H1 (cell line): ENCODE results near the gene PCDH9. TPM values are rescaled to one million over a fixed set of nuclear protein-coding genes. Genes with fewer than 3 reads are reported as not detected.

Source experiments
- CHD7 ChIP-seq: fragments of 300-600 bp; sonication (generic); IDR thresholded peaks from 2 replicates; pipeline ENCODE4 v1.7.1; 2012; ENCODE audit warnings: low read length, moderate library complexity, mild to moderate bottlenecking, inconsistent platforms; ENCODE audit not compliant: insufficient replicate concordance
- CTCF ChIP-seq, 3 experiments: IDR thresholded peaks; 1 replicate in 2 of 3; 2 replicates in 1 of 3; pipeline versions ENCODE4 v1.5.1 to v1.6.1; 2011; ENCODE audit warnings: low read length in 3 of 3, mild to moderate bottlenecking in 3 of 3, inconsistent platforms in 2 of 3, low read depth in 1 of 3, moderate library complexity in 1 of 3; ENCODE audit not compliant: insufficient read depth in 1 of 3; ENCODE audit errors: control extremely low read depth in 1 of 3
- SIRT6 ChIP-seq: IDR thresholded peaks from one replicate; pipeline ENCODE4 v1.7.1; 2012; ENCODE audit warnings: low read length, inconsistent platforms
- SP1 ChIP-seq: IDR thresholded peaks from 2 replicates; pipeline ENCODE4 v1.6.1; 2011; ENCODE audit warnings: low read depth, low read length
- polyA plus RNA-seq, 7 experiments: library from polyadenylated mRNA; depleted of rRNA in 3 of 7; stranded (reverse) in 5 of 7; unstranded in 2 of 7; fragments of >200 nt in 5 of 7; fragments of 200-250 nt in 2 of 7; gene quantifications; 1 replicate in 5 of 7; 2 replicates in 1 of 7; 4 replicates in 1 of 7; pipeline versions ENCODE4 v1.2.1 to v1.2.3, GENCODE V29; 2011 to 2013; ENCODE audit warnings: missing spikeins in 2 of 7, mixed read lengths in 2 of 7
- total RNA-seq: library from RNA; stranded (reverse); fragmentation: NEBNext Ultra II Directional; extraction: Animal tissue kit (Norgen Biotek cat#: 25700); gene quantifications from 2 replicates; pipeline ENCODE4 v1.2.1, GENCODE V29; 2021

The PCDH9 gene
- total and polyA plus RNA-seq, 2 of the 8 experiments (the other 6 are each of a cell fraction or from before 2014, with no cell fraction given) = 0.12 to 0.60 TPM

GRCh38 chr13:66612983-66613382 lies 617.2 kb downstream of the PCDH9 start (continued):
- no peak for TF ChIP-seq CHD7
- TF ChIP-seq CTCF (IDR thresholded peaks at IDR 0.05; ENCODE audit: control extremely low read depth in 1 of 3, insufficient read depth in 1 of 3, low read depth in 1 of 3, low read length in 3 of 3) = no peak
- no peak for TF ChIP-seq SP1
- no peak for TF ChIP-seq SIRT6
